GM19023 (cell line): ENCODE measurements around the gene OTOG.

Source experiments
- ATAC-seq: cut with Tn5 transposase; IDR thresholded peaks from one replicate; pipeline ENCODE4 v1.9.1; 2021; ENCODE audit warnings: mild to moderate bottlenecking, moderate library complexity; ENCODE audit not compliant: unreplicated experiment

Gene OTOG

GRCh38 chr11:17519061-17519885, 27.8 kb upstream of the OTOG start:
- ATAC-seq = no peak

GRCh38 chr11:17521106-17521900, 25.8 kb upstream of the OTOG start:
- ATAC-seq = no peak

GRCh38 chr11:17522655-17523054, 24.4 kb upstream of the OTOG start:
- ATAC-seq = no peak

- no peak for ATAC-seq
Measured at GRCh38 chr11:17524221-17524620, 22.8 kb upstream of the OTOG start.

GRCh38 chr11:17525570-17525969, 21.5 kb upstream of the OTOG start:
- no peak for ATAC-seq

- ATAC-seq = no peak
Measured at GRCh38 chr11:17526326-17526725, 20.7 kb upstream of the OTOG start.

GRCh38 chr11:17526931-17527627, 20.0 kb upstream of the OTOG start:
- no peak for ATAC-seq

GRCh38 chr11:17527628-17527995, 19.4 kb upstream of the OTOG start:
- ATAC-seq = no peak

GRCh38 chr11:17528181-17528691, 18.8 kb upstream of the OTOG start:
- ATAC-seq = peak; percentile 79

GRCh38 chr11:17528906-17529843, 17.9 kb upstream of the OTOG start:
- ATAC-seq = no peak

GRCh38 chr11:17529844-17530185, 17.2 kb upstream of the OTOG start:
- ATAC-seq = no peak

- no peak for ATAC-seq
Measured at GRCh38 chr11:17531071-17531600, 15.9 kb upstream of the OTOG start.

GRCh38 chr11:17531636-17532113, 15.4 kb upstream of the OTOG start:
- no peak for ATAC-seq

- no peak for ATAC-seq
Measured at GRCh38 chr11:17532784-17533183, 14.3 kb upstream of the OTOG start.

GRCh38 chr11:17533341-17533740, 13.7 kb upstream of the OTOG start:
- ATAC-seq = no peak

GRCh38 chr11:17533778-17534415, 13.2 kb upstream of the OTOG start:
- no peak for ATAC-seq

GRCh38 chr11:17535488-17535887, 11.6 kb upstream of the OTOG start:
- no peak for ATAC-seq

GRCh38 chr11:17537261-17537660, 9.8 kb upstream of the OTOG start:
- ATAC-seq = no peak

GRCh38 chr11:17538054-17538453, 9.0 kb upstream of the OTOG start:
- ATAC-seq = no peak

- no peak for ATAC-seq
Measured at GRCh38 chr11:17538731-17539130, 8.3 kb upstream of the OTOG start.
